HCT116 (cell line): ENCODE data around the gene NFIA. TPM values are rescaled to one million over a fixed set of nuclear protein-coding genes. Genes with fewer than 3 reads are reported as not detected.

Experiments used
- ATAC-seq: fragments of 200-7000 bp; cut with Tn5 transposase; 2 replicates; pipeline ENCODE4 v1.9.1; 2020; ENCODE audit warnings: mild to moderate bottlenecking, moderate library complexity
- BruUV-seq: library from RNA; stranded (reverse); fragments of 400-500 nt; replicated peaks from 2 replicates; lab custom pipeline; 2021; lab: Mats Ljungman, UMichigan
- CTCF ChIA-PET: fragments of 300-600 bp; sonication (Branson Sonifier 250); formaldehyde crosslinking; loops from one replicate; lab custom pipeline; 2021; ENCODE audit warnings: antibody characterized with exemption; lab: Charles Lee
- POLR2A ChIA-PET: fragments of 300-600, 350-600 bp; sonication (Branson Sonifier 250); formaldehyde crosslinking; loops from one replicate; lab custom pipeline; 2021; ENCODE audit warnings: antibody characterized with exemption; lab: Charles Lee
- RAD21 ChIA-PET, 2 experiments: fragments of 300-600 bp; sonication (Branson Sonifier 250); formaldehyde crosslinking; loops; one replicate each; lab custom pipeline; 2023; ENCODE audit warnings: low total read pairs in 2 of 2; ENCODE audit not compliant: uncharacterized antibody in 2 of 2, unreplicated experiment in 2 of 2, low non-redundant PET in 1 of 2; lab: Charles Lee
- DNase-seq: peaks from one replicate; pipeline ENCODE4 v3.0.0-alpha.2; 2010; ENCODE audit warnings: low read depth, low spot score
- H2AFZ ChIP-seq: fragments of 200-600 bp; shearing (Covaris generic), sonication (generic); 2 replicates; pipeline ENCODE4 v1.6.1; 2017; ENCODE audit warnings: low read depth, mixed run types, mixed read lengths, antibody characterized with exemption, low read length; ENCODE audit not compliant: poor library complexity, severe bottlenecking
- H3K27ac ChIP-seq: 2 replicates; pipeline ENCODE4 v1.5.1; 2012; ENCODE audit warnings: low read depth, low read length
- H3K27me3 ChIP-seq: fragments of 200-600 bp; sonication (generic); 2 replicates; pipeline ENCODE4 v1.6.1; 2016; ENCODE audit warnings: mixed run types, low read length, mixed read lengths; ENCODE audit not compliant: insufficient read depth
- H3K36me3 ChIP-seq, 2 experiments: fragments of 200-500 bp in 1 of 2; fragments of 200-600 bp in 1 of 2; sonication (Bioruptor generic) in 1 of 2; sonication (generic) in 1 of 2; 2 replicates each; pipeline versions ENCODE4 v1.5.1 to v1.6.1; 2014 to 2016; ENCODE audit warnings: low read length in 2 of 2, inconsistent platforms in 1 of 2, mixed read lengths in 1 of 2, mixed run types in 1 of 2; ENCODE audit not compliant: insufficient read depth in 2 of 2, control insufficient read depth in 1 of 2
- H3K4me1 ChIP-seq, 2 experiments: fragments of 200-600 bp in 1 of 2; sonication (generic) in 1 of 2; 2 replicates each; pipeline versions ENCODE4 v1.5.1 to v1.6.1; 2012 to 2017; ENCODE audit warnings: low read length in 2 of 2, inconsistent platforms in 1 of 2, mild to moderate bottlenecking in 1 of 2, mixed read lengths in 1 of 2, mixed run types in 1 of 2, moderate library complexity in 1 of 2; ENCODE audit not compliant: insufficient read depth in 2 of 2, control insufficient read depth in 1 of 2
- H3K4me2 ChIP-seq: fragments of 200-600 bp; sonication (generic); 2 replicates; pipeline ENCODE4 v1.6.1; 2017; ENCODE audit warnings: mixed run types, low read length, mixed read lengths
- H3K4me3 ChIP-seq, 2 experiments: fragments of 200-600 bp in 1 of 2; sonication (generic) in 1 of 2; replicated peaks in 1 of 2; 2 replicates each; pipeline ENCODE4 v1.5.1; 2011 to 2016; ENCODE audit warnings: low read length in 2 of 2, control low read depth in 1 of 2, low read depth in 1 of 2, mild to moderate bottlenecking in 1 of 2, mixed read lengths in 1 of 2, mixed run types in 1 of 2
- H3K79me2 ChIP-seq: fragments of 200-600 bp; sonication (generic); 2 replicates; pipeline ENCODE4 v1.6.1; 2017; ENCODE audit warnings: mild to moderate bottlenecking, mixed run types, low read length, moderate library complexity, mixed read lengths; ENCODE audit not compliant: insufficient read depth
- H3K9ac ChIP-seq: fragments of 200-600 bp; sonication (generic); 2 replicates; pipeline ENCODE4 v1.6.1; 2016; ENCODE audit warnings: low read length, mixed read lengths
- H3K9me2 ChIP-seq: fragments of 200-600 bp; sonication (generic), shearing (Covaris generic); 2 replicates; pipeline ENCODE4 v1.6.1; 2017; ENCODE audit warnings: mixed run types, mild to moderate bottlenecking, moderate library complexity; ENCODE audit not compliant: insufficient read depth
- H3K9me3 ChIP-seq, 2 experiments: fragments of 200-500 bp in 1 of 2; fragments of 200-600 bp in 1 of 2; sonication (Bioruptor generic) in 1 of 2; sonication (generic) in 1 of 2; 2 replicates each; pipeline ENCODE4 v1.6.1; 2014 to 2017; ENCODE audit warnings: low read length in 2 of 2, mixed read lengths in 2 of 2, inconsistent platforms in 1 of 2, low read depth in 1 of 2, mild to moderate bottlenecking in 1 of 2, mixed run types in 1 of 2, moderate library complexity in 1 of 2; ENCODE audit not compliant: control insufficient read depth in 1 of 2, insufficient read depth in 1 of 2
- H4K20me1 ChIP-seq: fragments of 200-600 bp; sonication (generic), shearing (Covaris generic); 2 replicates; pipeline ENCODE4 v1.6.1; 2017; ENCODE audit warnings: mixed run types, mild to moderate bottlenecking, moderate library complexity; ENCODE audit not compliant: insufficient read depth
- EGR1 ChIP-seq: IDR thresholded peaks from 2 replicates; pipeline ENCODE4 v1.6.1; 2012; ENCODE audit warnings: low read depth
- EZH2phosphoT487 ChIP-seq: fragments of 200-600 bp; IDR thresholded peaks from 2 replicates; pipeline ENCODE4 v1.6.1; 2018; ENCODE audit warnings: antibody characterized with exemption, borderline replicate concordance
- JUND ChIP-seq: IDR thresholded peaks from 2 replicates; pipeline ENCODE4 v1.6.1; 2012
- MAX ChIP-seq: IDR thresholded peaks from 2 replicates; pipeline ENCODE4 v1.6.1; 2012
- SIN3A ChIP-seq: IDR thresholded peaks from 2 replicates; pipeline ENCODE4 v1.6.1; 2012; ENCODE audit warnings: low read depth
- SP1 ChIP-seq: IDR thresholded peaks from 2 replicates; pipeline ENCODE4 v1.6.1; 2012; ENCODE audit warnings: low read depth
- SRF ChIP-seq: IDR thresholded peaks from 2 replicates; pipeline ENCODE4 v1.6.1; 2012; ENCODE audit warnings: low read depth
- YY1 ChIP-seq: IDR thresholded peaks from 2 replicates; pipeline ENCODE4 v1.6.1; 2011; ENCODE audit warnings: low read length, low read depth, moderate library complexity, mild to moderate bottlenecking; ENCODE audit not compliant: insufficient replicate concordance; ENCODE audit errors: extremely low read depth
- intact Hi-C: fragments of 100-400 bp; cut with micrococcal nuclease; formaldehyde crosslinking; loops from 2 replicates; pipeline ENCODE4 v1.10.0; 2022
- total RNA-seq: library from RNA; stranded (reverse); gene quantifications from one replicate; pipeline ENCODE4 v1.2.1, GENCODE V29; 2021; ENCODE audit not compliant: unreplicated experiment
- TF ChIP-seq, protein P1 (sequence below): IDR thresholded peaks from 2 replicates; pipeline ENCODE4 v1.6.1; 2012; ENCODE audit warnings: low read depth
- TF ChIP-seq, protein P2 (sequence below), 3 experiments: fragments of 200-600 bp in 1 of 3; sonication (generic) in 1 of 3; IDR thresholded peaks in 2 of 3; conservative IDR thresholded peaks in 1 of 3; 2 replicates each; pipeline ENCODE4 v1.5.1; 2012 to 2017; ENCODE audit warnings: low read depth in 2 of 3, low read length in 2 of 3, antibody characterized with exemption in 1 of 3, borderline replicate concordance in 1 of 3, control low read depth in 1 of 3, mild to moderate bottlenecking in 1 of 3, mixed read lengths in 1 of 3, mixed run types in 1 of 3, moderate library complexity in 1 of 3; ENCODE audit not compliant: insufficient read depth in 1 of 3
- TF ChIP-seq, protein P3 (sequence below): IDR thresholded peaks from 2 replicates; pipeline ENCODE4 v1.6.1; 2012

NFIA gene
- total RNA-seq, 1 experiment from 2014 or later = 17.2 TPM

GRCh38 chr1:61452176-61453035 lies 370.0 kb downstream of the NFIA start:
- Histone ChIP-seq H4K20me1 (no peaks in the 10 kb centered on the region), H2AFZ (no peak overlapping the region), H3K79me2 (no peaks in the 10 kb centered on the region), H3K4me1 (peaks cover 0 to 3% of the 10 kb centered on the region in 2 experiments; a peak in 1 of 4 replicates), H3K4me3 (no peak overlapping the region), H3K9me3 (no peaks in the 10 kb centered on the region), H3K27me3 (no peaks in the 10 kb centered on the region), H3K27ac (no peak overlapping the region), H3K9ac (no peak overlapping the region), H3K36me3 (no peaks in the 10 kb centered on the region), H3K9me2 (no peaks in the 10 kb centered on the region), H3K4me2 (no peak overlapping the region)
- intact Hi-C loops = loop anchor here (1.0 to 10.0 kb wide), 6 partner anchors 400 to 1298 kb away; no protein-coding TSS in a partner anchor
- CTCF ChIA-PET = interaction anchor here (1.5 to 2.4 kb wide), 4 partner anchors 136 to 474 kb away, joined by 4 to 16 read pairs (median 8); no protein-coding TSS in a partner anchor
- RAD21 ChIA-PET = no interaction called here
- TF ChIP-seq, protein P1, sequence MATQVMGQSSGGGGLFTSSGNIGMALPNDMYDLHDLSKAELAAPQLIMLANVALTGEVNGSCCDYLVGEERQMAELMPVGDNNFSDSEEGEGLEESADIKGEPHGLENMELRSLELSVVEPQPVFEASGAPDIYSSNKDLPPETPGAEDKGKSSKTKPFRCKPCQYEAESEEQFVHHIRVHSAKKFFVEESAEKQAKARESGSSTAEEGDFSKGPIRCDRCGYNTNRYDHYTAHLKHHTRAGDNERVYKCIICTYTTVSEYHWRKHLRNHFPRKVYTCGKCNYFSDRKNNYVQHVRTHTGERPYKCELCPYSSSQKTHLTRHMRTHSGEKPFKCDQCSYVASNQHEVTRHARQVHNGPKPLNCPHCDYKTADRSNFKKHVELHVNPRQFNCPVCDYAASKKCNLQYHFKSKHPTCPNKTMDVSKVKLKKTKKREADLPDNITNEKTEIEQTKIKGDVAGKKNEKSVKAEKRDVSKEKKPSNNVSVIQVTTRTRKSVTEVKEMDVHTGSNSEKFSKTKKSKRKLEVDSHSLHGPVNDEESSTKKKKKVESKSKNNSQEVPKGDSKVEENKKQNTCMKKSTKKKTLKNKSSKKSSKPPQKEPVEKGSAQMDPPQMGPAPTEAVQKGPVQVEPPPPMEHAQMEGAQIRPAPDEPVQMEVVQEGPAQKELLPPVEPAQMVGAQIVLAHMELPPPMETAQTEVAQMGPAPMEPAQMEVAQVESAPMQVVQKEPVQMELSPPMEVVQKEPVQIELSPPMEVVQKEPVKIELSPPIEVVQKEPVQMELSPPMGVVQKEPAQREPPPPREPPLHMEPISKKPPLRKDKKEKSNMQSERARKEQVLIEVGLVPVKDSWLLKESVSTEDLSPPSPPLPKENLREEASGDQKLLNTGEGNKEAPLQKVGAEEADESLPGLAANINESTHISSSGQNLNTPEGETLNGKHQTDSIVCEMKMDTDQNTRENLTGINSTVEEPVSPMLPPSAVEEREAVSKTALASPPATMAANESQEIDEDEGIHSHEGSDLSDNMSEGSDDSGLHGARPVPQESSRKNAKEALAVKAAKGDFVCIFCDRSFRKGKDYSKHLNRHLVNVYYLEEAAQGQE = no peak
- TF ChIP-seq, protein P2, sequence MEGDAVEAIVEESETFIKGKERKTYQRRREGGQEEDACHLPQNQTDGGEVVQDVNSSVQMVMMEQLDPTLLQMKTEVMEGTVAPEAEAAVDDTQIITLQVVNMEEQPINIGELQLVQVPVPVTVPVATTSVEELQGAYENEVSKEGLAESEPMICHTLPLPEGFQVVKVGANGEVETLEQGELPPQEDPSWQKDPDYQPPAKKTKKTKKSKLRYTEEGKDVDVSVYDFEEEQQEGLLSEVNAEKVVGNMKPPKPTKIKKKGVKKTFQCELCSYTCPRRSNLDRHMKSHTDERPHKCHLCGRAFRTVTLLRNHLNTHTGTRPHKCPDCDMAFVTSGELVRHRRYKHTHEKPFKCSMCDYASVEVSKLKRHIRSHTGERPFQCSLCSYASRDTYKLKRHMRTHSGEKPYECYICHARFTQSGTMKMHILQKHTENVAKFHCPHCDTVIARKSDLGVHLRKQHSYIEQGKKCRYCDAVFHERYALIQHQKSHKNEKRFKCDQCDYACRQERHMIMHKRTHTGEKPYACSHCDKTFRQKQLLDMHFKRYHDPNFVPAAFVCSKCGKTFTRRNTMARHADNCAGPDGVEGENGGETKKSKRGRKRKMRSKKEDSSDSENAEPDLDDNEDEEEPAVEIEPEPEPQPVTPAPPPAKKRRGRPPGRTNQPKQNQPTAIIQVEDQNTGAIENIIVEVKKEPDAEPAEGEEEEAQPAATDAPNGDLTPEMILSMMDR (IDR thresholded peaks at IDR 0.05 in 2 of 3, conservative IDR thresholded peaks at IDR 0.05 in 1 of 3; ENCODE audit: borderline replicate concordance in 1 of 3, insufficient read depth in 1 of 3, low read depth in 2 of 3, low read length in 2 of 3) = no peak
- TF ChIP-seq SP1 (no peak), EZH2phosphoT487 (no peak), EGR1 (no peak), MAX (no peak), JUND (no peak), SIN3A (no peak), YY1 (no peak), SRF (no peak)
- TF ChIP-seq, protein P3, sequence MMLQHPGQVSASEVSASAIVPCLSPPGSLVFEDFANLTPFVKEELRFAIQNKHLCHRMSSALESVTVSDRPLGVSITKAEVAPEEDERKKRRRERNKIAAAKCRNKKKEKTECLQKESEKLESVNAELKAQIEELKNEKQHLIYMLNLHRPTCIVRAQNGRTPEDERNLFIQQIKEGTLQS = no peak
- ATAC-seq (no peak), DNase-seq (no peak)
- no TSS peak for BruUV-seq
- POLR2A ChIA-PET = no interaction called here
